ENCODE data around the gene SLC6A5.

Gene SLC6A5

GRCh38 chr11:20668844-20669819 lies 69.7 kb downstream of the SLC6A5 start, which contains the start of gene NELL1:
TSS of gene NELL1 (plus strand) at chr11:20669586.
- no peak for DNase-seq (ENCODE audit: low read depth in 2 of 2)

- DNase-seq (ENCODE audit: low read depth in 2 of 2), result no peak
Observed at GRCh38 chr11:20669820-20670684, 70.6 kb downstream of the SLC6A5 start.

GRCh38 chr11:20670932-20671403 lies 71.6 kb downstream of the SLC6A5 start:
- DNase-seq (ENCODE audit: low read depth in 2 of 2), result no peak

GRCh38 chr11:20671856-20672546 lies 72.6 kb downstream of the SLC6A5 start:
- DNase-seq (ENCODE audit: low read depth in 2 of 2), result no peak

- DNase-seq (ENCODE audit: low read depth in 2 of 2), result no peak
Observed at GRCh38 chr11:20672575-20672974, 73.2 kb downstream of the SLC6A5 start.

GRCh38 chr11:20676658-20677057 lies 77.2 kb downstream of the SLC6A5 start:
- DNase-seq (ENCODE audit: low read depth in 2 of 2), result no peak

- DNase-seq (ENCODE audit: low read depth in 2 of 2), result no peak
Observed at GRCh38 chr11:20688761-20689160, 89.4 kb downstream of the SLC6A5 start.

- no peak for DNase-seq (ENCODE audit: low read depth in 2 of 2)
Observed at GRCh38 chr11:20707876-20708275, 108.5 kb downstream of the SLC6A5 start.
